Naive thymus-derived CD4-positive, alpha-beta T cell (primary cell): Measurements from ENCODE around the gene GLRX2. TPM values are rescaled to one million over a fixed set of nuclear protein-coding genes. Genes with fewer than 3 reads are reported as not detected.
A peak's percentile ranks its signal among the peaks of the same experiment; 100 is the strongest.

Experiments
- ATAC-seq: fragments of 150-1000 bp; cut with Tn5 transposase; 2 replicates; pipeline ENCODE4 v1.10.0; 2021; ENCODE audit warnings: mild to moderate bottlenecking, moderate library complexity
- CTCF ChIA-PET: fragments of 350-600 bp; sonication (Branson Sonifier 250); formaldehyde crosslinking; loops from one replicate; lab custom pipeline; 2021; ENCODE audit warnings: antibody characterized with exemption; lab: Charles Lee
- POLR2A ChIA-PET: fragments of 350-600 bp; sonication (Branson Sonifier 250); formaldehyde crosslinking; loops from one replicate; lab custom pipeline; 2021; ENCODE audit warnings: antibody characterized with exemption, inconsistent platforms; lab: Charles Lee
- DNase-seq, 9 donors: peaks; one replicate each; pipeline versions ENCODE4 v3.0.0 to v3.0.0-alpha.2; 2020 to 2022; ENCODE audit warnings: mixed read lengths in 1 of 9
- H3K27ac ChIP-seq: one replicate; pipeline ENCODE4 v1.7.0; 2013; ENCODE audit warnings: mild to moderate bottlenecking, low read depth, low read length, moderate library complexity
- H3K27me3 ChIP-seq, 2 donors: one replicate each; pipeline ENCODE4 v1.7.0; 2013; ENCODE audit warnings: low read length in 2 of 2, mild to moderate bottlenecking in 2 of 2, moderate library complexity in 2 of 2; ENCODE audit not compliant: control insufficient read depth in 2 of 2, insufficient read depth in 2 of 2
- H3K36me3 ChIP-seq, 3 experiments: 1 replicate in 2 of 3; 2 replicates in 1 of 3; pipeline ENCODE4 v1.7.0; 2013; ENCODE audit warnings: low read length in 3 of 3, mild to moderate bottlenecking in 3 of 3, moderate library complexity in 1 of 3; ENCODE audit not compliant: insufficient read depth in 3 of 3, control insufficient read depth in 2 of 3
- H3K4me1 ChIP-seq, 2 donors: one replicate each; pipeline ENCODE4 v1.7.0; 2013; ENCODE audit warnings: low read length in 2 of 2, mild to moderate bottlenecking in 2 of 2, moderate library complexity in 1 of 2; ENCODE audit not compliant: control insufficient read depth in 2 of 2, insufficient read depth in 2 of 2
- H3K4me3 ChIP-seq: 2 replicates; pipeline ENCODE4 v1.7.0; 2013; ENCODE audit warnings: mild to moderate bottlenecking, low read length
- H3K9me3 ChIP-seq, 3 experiments: 1 replicate in 2 of 3; 2 replicates in 1 of 3; pipeline ENCODE4 v1.7.0; 2013; ENCODE audit warnings: low read length in 3 of 3; ENCODE audit not compliant: control insufficient read depth in 2 of 3
- H3K27ac Mint-ChIP-seq, 9 donors: one replicate each; pipeline ENCODE4 v1.8.0; 2020 to 2022; ENCODE audit warnings: mixed read lengths in 9 of 9, mild to moderate bottlenecking in 8 of 9, moderate library complexity in 5 of 9, inconsistent platforms in 2 of 9
- H3K27me3 Mint-ChIP-seq, 5 donors: one replicate each; pipeline ENCODE4 v1.8.0; 2021 to 2022; ENCODE audit warnings: mixed read lengths in 5 of 5, mild to moderate bottlenecking in 1 of 5
- H3K36me3 Mint-ChIP-seq, 5 donors: one replicate each; pipeline ENCODE4 v1.8.0; 2020 to 2022; ENCODE audit warnings: mixed read lengths in 5 of 5, mild to moderate bottlenecking in 3 of 5, inconsistent platforms in 1 of 5
- H3K4me1 Mint-ChIP-seq, 7 donors: one replicate each; pipeline ENCODE4 v1.8.0; 2020 to 2022; ENCODE audit warnings: mixed read lengths in 7 of 7, mild to moderate bottlenecking in 3 of 7, inconsistent platforms in 1 of 7
- H3K4me3 Mint-ChIP-seq, 10 donors: one replicate each; pipeline ENCODE4 v1.8.0; 2020 to 2022; ENCODE audit warnings: mild to moderate bottlenecking in 10 of 10, mixed read lengths in 10 of 10, moderate library complexity in 6 of 10, inconsistent platforms in 2 of 10
- H3K9me3 Mint-ChIP-seq, 11 donors: one replicate each; pipeline ENCODE4 v1.8.0; 2020 to 2022; ENCODE audit warnings: mixed read lengths in 11 of 11, mild to moderate bottlenecking in 4 of 11, inconsistent platforms in 1 of 11, moderate library complexity in 1 of 11
- intact Hi-C, 2 donors: fragments of 100-400 bp; cut with micrococcal nuclease; formaldehyde crosslinking; loops; one replicate each; pipeline ENCODE4 v1.15.1; 2023
- polyA plus RNA-seq, 2 donors: library from polyadenylated mRNA; unstranded; fragments of 300-500 nt; fragmentation: Illumina TruSeq; gene quantifications; one replicate each; pipeline ENCODE4 v1.2.3, GENCODE V29; 2021
- total RNA-seq, 6 experiments: library from RNA in 5 of 6; stranded (reverse) in 5 of 6; gene quantifications; 1 replicate in 5 of 6; 2 replicates in 1 of 6; pipeline ENCODE4 v1.2.3 and lab custom pipeline; 2021 to 2026

The GLRX2 gene
- total and polyA plus RNA-seq, 7 experiments from 2014 or later: 6.8 to 18.8 (median 11.4) TPM

DNA sequence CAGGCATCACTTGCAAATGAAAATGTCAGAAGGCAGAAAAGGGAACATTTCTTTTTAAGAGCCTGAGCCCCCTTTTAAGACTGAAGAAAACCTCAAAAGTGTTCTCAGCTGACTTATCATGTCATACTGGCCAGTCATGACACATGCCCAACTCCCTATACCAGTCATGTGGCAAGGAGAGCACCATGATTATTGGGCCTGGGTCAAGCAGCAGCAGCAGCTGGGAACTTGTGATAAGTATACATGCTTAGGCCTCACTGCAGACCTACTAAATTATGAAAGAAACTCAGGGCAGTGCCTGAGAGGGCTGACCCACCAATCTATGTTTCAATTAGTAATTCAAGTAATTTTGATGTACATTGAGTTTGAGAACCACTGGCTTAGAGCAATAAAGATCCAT lies 37.2 kb downstream of the GLRX2 start:
- Histone ChIP-seq H3K36me3 (no peaks in the 10 kb centered on the region), H3K4me3 (no peak overlapping the region), H3K27me3 (no peaks in the 10 kb centered on the region), H3K27ac (peak overlapping the region; percentile 3), H3K9me3 (no peaks in the 10 kb centered on the region), H3K4me1 (peaks cover 8 to 25% of the 10 kb centered on the region in 2 donors)
- Mint-ChIP-seq H3K9me3 (peaks cover 0 to 1% (median 0%) of the 10 kb centered on the region in 11 donors), H3K4me3 (peak overlapping the region in 1 of 10 donors; percentile 23), H3K27ac (peak overlapping the region in 7 of 9 donors; percentile 67 to 83 (median 79)), H3K36me3 (peaks cover 0 to 18% (median 13%) of the 10 kb centered on the region in 5 donors), H3K27me3 (no peaks in the 10 kb centered on the region), H3K4me1 (peaks cover 40 to 83% (median 70%) of the 10 kb centered on the region in 7 donors)
- DNase-seq (no peak), ATAC-seq (no peak)
- intact Hi-C loops: loop anchor here (10.0 kb wide), 2 partner anchors 987 to 1227 kb away; no protein-coding TSS in a partner anchor
- ChIA-PET POLR2A (no interaction called here), CTCF (no interaction called here)

DNA sequence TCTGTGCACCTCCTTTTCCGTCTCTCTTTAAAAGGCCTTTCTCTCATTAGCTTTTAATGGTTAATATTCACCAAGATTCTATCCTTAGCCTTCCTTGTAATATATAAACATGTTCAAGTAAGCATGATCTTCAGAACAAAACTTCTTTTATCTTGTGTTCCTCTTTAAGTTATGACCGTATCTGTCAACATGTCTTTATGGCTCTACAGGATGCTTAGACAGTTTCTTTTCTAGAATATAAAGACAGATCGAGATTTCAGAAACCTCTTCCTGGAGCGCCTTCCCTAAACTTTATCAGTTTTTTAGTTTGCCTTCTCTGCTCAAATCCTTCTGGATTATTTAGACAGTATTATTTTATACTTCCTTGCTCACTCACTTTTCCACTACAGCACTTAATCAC lies 38.6 kb downstream of the GLRX2 start:
- no peaks in the 10 kb centered on the region for H3K27me3 Mint-ChIP-seq
- Histone ChIP-seq H3K36me3 (no peaks in the 10 kb centered on the region), H3K27ac (peak overlapping the region; percentile 15), H3K9me3 (no peaks in the 10 kb centered on the region), H3K4me3 (no peak overlapping the region), H3K4me1 (peaks cover 8 to 25% of the 10 kb centered on the region in 2 donors), H3K27me3 (no peaks in the 10 kb centered on the region)
- POLR2A ChIA-PET: no interaction called here
- intact Hi-C loops: loop anchor here (10.0 kb wide), 2 partner anchors 988 to 1228 kb away; no protein-coding TSS in a partner anchor
- H3K36me3 Mint-ChIP-seq: peaks cover 0 to 14% (median 11%) of the 10 kb centered on the region in 5 donors
- peaks cover 46 to 89% (median 76%) of the 10 kb centered on the region in 7 donors for H3K4me1 Mint-ChIP-seq
- peak overlapping the region in 3 of 10 donors; percentile 0 to 23 (median 8) for H3K4me3 Mint-ChIP-seq
- DNase-seq (no peak), ATAC-seq (no peak)
- peaks cover 0 to 6% (median 0%) of the 10 kb centered on the region in 11 donors for H3K9me3 Mint-ChIP-seq
- CTCF ChIA-PET: no interaction called here
- peak overlapping the region in 8 of 9 donors; percentile 16 to 79 (median 44) for H3K27ac Mint-ChIP-seq

DNA sequence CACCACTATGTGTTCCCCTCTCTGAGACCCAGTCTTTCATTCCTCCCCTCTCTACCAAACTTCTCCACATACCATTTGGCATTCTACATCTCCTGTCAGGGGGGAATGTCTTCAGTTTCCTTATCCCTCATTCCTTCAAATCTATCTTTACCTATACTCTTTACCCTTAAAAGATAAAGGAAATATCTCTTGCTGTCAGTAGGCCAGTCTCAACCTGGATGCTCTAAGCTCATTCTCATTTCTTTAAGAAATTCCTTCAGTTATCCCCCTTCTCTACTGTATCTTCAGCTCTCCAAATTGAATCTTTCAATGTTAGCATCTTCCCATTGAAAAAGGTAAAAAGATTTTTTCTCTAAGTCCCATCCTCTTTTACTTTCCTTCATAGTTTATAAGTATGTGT lies 39.3 kb downstream of the GLRX2 start:
- no peak for DNase-seq
- POLR2A ChIA-PET: no interaction called here
- no peak for ATAC-seq
- Mint-ChIP-seq H3K27me3 (no peaks in the 10 kb centered on the region), H3K4me3 (peak overlapping the region in 2 of 10 donors; percentile 4 to 8), H3K36me3 (peaks cover 0 to 16% (median 11%) of the 10 kb centered on the region in 5 donors), H3K27ac (peak overlapping the region in 8 of 9 donors; percentile 12 to 79 (median 56)), H3K9me3 (peaks cover 0 to 6% (median 0%) of the 10 kb centered on the region in 11 donors), H3K4me1 (peaks cover 45 to 90% (median 77%) of the 10 kb centered on the region in 7 donors)
- Histone ChIP-seq H3K27ac (peak overlapping the region; percentile 15), H3K36me3 (no peaks in the 10 kb centered on the region), H3K27me3 (no peaks in the 10 kb centered on the region), H3K4me1 (peaks cover 13 to 25% of the 10 kb centered on the region in 2 donors), H3K4me3 (no peak overlapping the region), H3K9me3 (no peaks in the 10 kb centered on the region)
- intact Hi-C loops: loop anchor here (10.0 kb wide), 2 partner anchors 989 to 1229 kb away; no protein-coding TSS in a partner anchor
- CTCF ChIA-PET: no interaction called here

GRCh38 chr1:193062698-193063463 lies 42.3 kb downstream of the GLRX2 start:
- ChIA-PET POLR2A (interaction anchor here (1.0 kb wide), 1 partner anchor 7 kb away, joined by 4 read pairs; no protein-coding TSS in a partner anchor), CTCF (no interaction called here)
- Mint-ChIP-seq H3K4me3 (no peak overlapping the region), H3K27ac (peak overlapping the region in 2 of 9 donors; percentile 8 to 35), H3K36me3 (peaks cover 0 to 16% (median 7%) of the 10 kb centered on the region in 5 donors), H3K27me3 (no peaks in the 10 kb centered on the region), H3K9me3 (peaks cover 0 to 6% (median 0%) of the 10 kb centered on the region in 11 donors), H3K4me1 (peaks cover 51 to 87% (median 75%) of the 10 kb centered on the region in 7 donors)
- no peak overlapping the region for H3K27ac ChIP-seq
- H3K36me3 ChIP-seq: peaks cover 0 to 5% (median 0%) of the 10 kb centered on the region in 3 experiments
- ATAC-seq: no peak
- no peaks in the 10 kb centered on the region for H3K9me3 ChIP-seq
- H3K27me3 ChIP-seq: no peaks in the 10 kb centered on the region
- peaks cover 16 to 27% of the 10 kb centered on the region in 2 donors for H3K4me1 ChIP-seq
- no peak for DNase-seq
- no peak overlapping the region for H3K4me3 ChIP-seq
- intact Hi-C loops: loop anchor here (10.0 kb wide), 2 partner anchors 992 to 1232 kb away; no protein-coding TSS in a partner anchor

DNA sequence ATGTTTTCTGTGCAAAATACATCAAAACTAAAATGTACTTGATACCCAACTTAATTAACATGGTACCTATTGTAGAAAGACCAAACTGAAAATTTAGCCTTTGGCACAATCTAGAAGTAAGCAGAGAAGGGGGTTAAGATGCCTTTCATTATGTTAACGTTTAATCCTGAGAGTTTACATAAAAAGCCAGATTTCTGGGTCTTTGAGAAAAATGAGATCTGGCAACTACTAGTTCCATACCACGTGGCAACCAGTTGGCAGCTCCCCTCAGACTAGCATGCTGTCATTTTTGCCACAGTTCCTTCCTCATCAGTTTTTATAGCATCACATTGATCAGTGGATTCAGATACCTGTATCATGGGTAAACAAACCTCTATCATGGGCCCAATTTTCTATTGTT lies 44.3 kb downstream of the GLRX2 start:
- Mint-ChIP-seq H3K27me3 (no peaks in the 10 kb centered on the region), H3K27ac (peak overlapping the region; percentile 1 to 99 (median 57)), H3K9me3 (peaks cover 0 to 6% (median 0%) of the 10 kb centered on the region in 11 donors), H3K4me3 (peak overlapping the region; percentile 68 to 100 (median 98)), H3K4me1 (peaks cover 56 to 84% (median 77%) of the 10 kb centered on the region in 7 donors), H3K36me3 (peaks cover 0 to 13% (median 7%) of the 10 kb centered on the region in 5 donors)
- ChIA-PET CTCF (interaction anchor here (0.7 kb wide), 1 partner anchor 869 kb away, joined by 3 read pairs; no protein-coding TSS in a partner anchor), POLR2A (interaction anchor here (0.7 to 1.7 kb wide), 4 partner anchors 61 to 253 kb away, joined by 3 to 4 read pairs (median 4); partner anchors contain the start of gene CDC73)
- Histone ChIP-seq H3K27ac (peak overlapping the region; percentile 89), H3K9me3 (no peaks in the 10 kb centered on the region), H3K4me1 (peaks cover 22 to 30% of the 10 kb centered on the region in 2 donors), H3K27me3 (no peaks in the 10 kb centered on the region), H3K4me3 (peak overlapping the region; percentile 96), H3K36me3 (peaks cover 0 to 5% (median 0%) of the 10 kb centered on the region in 3 experiments)
- peak in 1 of 9 donors; percentile 20 for DNase-seq
- intact Hi-C loops: loop anchor here (10.0 kb wide), 2 partner anchors 994 to 1234 kb away; no protein-coding TSS in a partner anchor
- ATAC-seq: no peak

DNA sequence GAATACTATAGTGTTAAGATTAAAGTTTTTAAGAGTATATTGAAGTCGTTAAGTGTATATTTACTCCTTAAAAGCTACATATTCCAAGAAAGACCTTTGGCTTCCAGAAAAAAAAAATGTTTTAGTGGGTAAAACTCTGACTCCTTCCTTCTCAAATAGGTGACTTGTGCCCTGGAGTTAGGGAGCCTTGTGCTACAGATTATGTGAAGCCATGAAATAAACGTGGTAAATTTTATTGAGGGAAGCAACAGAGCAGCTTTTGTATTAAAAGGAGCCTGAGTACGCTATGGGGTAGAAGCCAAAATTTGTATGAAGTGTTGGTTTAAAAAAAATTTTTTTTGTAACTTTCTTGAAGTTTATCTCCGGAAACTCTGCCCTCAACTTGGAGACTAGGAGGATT lies 44.8 kb downstream of the GLRX2 start:
- no peaks in the 10 kb centered on the region for H3K27me3 ChIP-seq
- Mint-ChIP-seq H3K27ac (peak overlapping the region; percentile 75 to 99 (median 97)), H3K4me3 (peak overlapping the region; percentile 93 to 100 (median 98)), H3K36me3 (peaks cover 0 to 13% (median 7%) of the 10 kb centered on the region in 5 donors), H3K27me3 (no peaks in the 10 kb centered on the region), H3K4me1 (peaks cover 52 to 79% (median 72%) of the 10 kb centered on the region in 7 donors), H3K9me3 (peaks cover 0 to 6% (median 0%) of the 10 kb centered on the region in 11 donors)
- CTCF ChIA-PET: interaction anchor here (0.7 kb wide), 1 partner anchor 869 kb away, joined by 3 read pairs; no protein-coding TSS in a partner anchor
- DNase-seq: no peak
- intact Hi-C loops: loop anchor here (10.0 kb wide), 2 partner anchors 994 to 1234 kb away; no protein-coding TSS in a partner anchor
- POLR2A ChIA-PET: interaction anchor here (0.7 to 1.7 kb wide), 4 partner anchors 61 to 253 kb away, joined by 3 to 4 read pairs (median 4); partner anchors contain the start of gene CDC73
- H3K36me3 ChIP-seq: peaks cover 0 to 5% (median 0%) of the 10 kb centered on the region in 3 experiments
- peak overlapping the region; percentile 89 for H3K27ac ChIP-seq
- H3K9me3 ChIP-seq: no peaks in the 10 kb centered on the region
- peaks cover 22 to 30% of the 10 kb centered on the region in 2 donors for H3K4me1 ChIP-seq
- H3K4me3 ChIP-seq: peak overlapping the region; percentile 96
- ATAC-seq: no peak
